ENCODE data around the gene TTLL5.

Gene TTLL5

DNA sequence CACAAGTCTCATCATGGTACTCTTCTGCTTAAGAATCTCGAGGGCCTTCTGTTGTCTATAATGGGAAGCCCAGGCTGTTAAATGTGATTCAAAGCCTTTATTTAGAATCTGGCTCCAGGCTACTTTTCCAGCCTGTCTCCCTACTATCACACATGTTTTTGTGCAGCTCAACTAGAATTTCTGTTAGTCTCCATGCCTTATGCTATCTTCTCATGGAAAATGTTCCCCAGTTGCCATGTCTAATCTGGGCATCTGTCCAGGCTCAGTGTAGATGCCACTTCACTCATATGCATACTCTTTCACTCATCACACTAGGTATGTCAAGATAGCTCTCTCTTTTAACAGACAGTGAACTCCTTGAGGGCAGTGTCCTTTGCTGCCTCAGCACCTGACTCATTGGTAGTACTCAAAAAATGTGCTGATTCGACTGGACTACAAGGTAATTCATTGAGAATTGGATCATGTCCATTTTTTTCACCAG, 145.3 kb downstream of the TTLL5 start:
- DNase-seq, result no peak

DNA sequence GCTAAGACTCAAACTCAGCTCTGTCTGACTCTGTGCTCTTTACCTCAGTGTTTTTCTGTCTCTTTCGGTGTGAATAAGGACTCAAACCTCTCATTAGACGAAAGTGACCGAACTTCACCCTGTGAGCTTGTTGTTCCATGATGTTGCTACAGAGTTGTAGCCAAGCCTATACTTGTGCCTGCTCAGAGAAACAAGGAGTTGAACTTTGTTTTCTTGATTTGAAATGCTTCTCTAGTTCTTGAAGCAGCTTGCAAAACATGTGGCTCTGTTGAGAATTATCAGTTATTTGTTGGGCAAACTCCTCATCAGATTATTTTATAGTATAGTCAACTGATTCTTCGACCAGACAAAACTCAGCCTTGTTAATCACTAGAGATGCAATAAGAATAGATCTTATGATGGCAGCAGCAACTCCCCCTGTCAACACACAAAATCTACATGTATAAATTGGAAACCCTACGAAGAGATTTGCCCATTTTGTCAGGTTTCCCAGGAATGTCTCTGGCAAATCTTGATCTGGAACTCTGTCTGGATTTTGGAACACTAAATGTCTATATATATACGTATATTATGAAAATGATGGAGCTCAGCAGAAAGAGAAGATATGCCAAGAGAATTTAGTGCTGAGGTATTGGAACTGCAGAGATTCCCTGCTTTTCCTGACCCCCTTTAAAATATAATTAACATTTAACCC, 146.8 kb downstream of the TTLL5 start:
- DNase-seq, result no peak

- no peak for DNase-seq
Observed at GRCh38 chr14:75811136-75811829, 150.2 kb downstream of the TTLL5 start.

DNA sequence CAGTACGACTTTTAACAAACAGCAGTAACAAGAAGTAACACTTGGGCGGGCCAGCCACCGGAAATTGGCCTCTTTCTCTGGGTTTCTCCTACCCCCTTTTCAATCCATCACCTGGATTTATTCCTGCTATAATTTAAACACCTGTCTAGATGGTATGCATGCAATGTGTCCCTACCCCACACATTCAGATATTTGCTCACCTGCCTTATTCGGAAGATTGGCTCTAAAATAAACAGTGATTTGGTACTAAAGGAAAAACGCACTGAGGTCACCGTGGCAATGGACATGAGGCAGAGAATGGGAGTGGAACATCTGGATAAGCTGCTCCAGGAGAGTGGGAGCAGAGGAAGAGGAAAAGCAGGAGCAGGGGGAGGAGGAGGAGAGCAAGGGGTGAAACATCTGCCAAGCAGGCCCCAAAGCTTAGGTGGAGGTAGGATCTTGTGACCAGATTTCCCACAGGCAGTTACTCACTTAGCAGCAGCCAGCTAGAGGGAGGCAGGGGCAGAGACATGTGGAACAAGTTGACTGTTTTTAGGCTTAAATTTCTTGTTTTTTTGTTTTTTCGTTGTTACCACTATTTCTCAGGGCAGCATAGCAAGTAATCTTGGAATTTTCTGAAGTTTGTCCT, 150.9 kb downstream of the TTLL5 start:
- DNase-seq, result no peak

DNA sequence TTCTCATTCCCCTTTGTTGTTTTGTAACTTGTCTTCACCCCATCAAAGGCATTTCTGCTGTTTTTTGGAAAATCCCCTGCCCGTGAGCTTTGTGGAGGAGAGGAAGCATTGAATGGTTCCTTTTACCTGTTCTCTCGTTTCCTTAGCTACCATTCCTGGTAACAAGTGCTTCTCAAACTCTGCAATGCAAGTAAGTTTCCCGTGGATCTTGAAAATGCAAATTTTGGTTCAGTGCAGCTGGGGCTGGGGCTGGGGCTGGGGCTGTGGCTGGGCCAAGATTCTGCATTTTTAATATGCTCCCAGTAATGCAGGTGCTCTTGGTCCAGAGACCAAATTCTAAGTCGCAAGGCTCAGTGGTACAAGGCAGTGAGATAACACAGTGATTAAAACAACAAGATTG, 151.6 kb downstream of the TTLL5 start:
- DNase-seq, result no peak

DNA sequence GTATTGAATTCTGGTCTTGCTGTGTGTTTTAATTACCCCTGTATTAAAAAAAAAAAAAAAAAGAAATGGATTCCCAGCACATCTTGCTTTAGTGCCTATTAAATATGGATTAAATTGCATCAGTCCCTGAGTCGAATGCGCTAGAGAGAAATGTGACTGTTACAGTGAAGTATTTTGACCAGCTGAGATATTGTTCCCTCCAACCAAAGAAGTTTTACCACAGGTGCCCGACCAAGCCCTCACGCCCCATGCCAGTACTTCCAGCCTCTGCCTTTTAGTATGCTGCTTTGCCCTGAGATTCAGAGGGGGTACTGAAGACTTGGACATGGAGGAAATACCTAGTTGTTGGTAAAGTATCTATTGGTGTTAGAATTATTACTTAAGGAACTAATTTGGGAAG, 159.7 kb downstream of the TTLL5 start:
- no peak for DNase-seq

GRCh38 chr14:75821831-75822521, 160.9 kb downstream of the TTLL5 start:
- DNase-seq, result no peak

GRCh38 chr14:75822522-75823141, 161.6 kb downstream of the TTLL5 start:
- no peak for DNase-seq

DNA sequence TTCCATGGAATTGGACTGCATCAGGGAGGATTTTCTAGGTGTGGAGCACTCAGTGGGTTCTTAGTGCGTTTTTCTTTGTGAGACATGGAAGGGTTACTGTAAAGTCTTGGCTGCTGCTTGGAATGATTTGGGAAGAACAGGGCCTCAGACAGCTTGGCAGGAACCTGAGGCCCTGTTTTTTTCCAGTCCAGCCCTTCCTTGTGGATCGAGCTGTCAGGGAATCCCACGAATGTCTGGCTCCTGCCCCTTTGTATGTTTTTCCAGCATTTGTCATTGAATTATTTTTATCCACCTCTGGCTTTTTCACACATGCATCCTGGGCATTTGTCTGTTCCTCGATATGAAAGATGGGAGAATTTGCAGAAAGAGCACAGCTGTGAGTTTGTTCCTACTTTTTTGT, 162.3 kb downstream of the TTLL5 start:
- DNase-seq, result no peak

- DNase-seq, result no peak
Observed at GRCh38 chr14:75824318-75824717, 163.3 kb downstream of the TTLL5 start.

GRCh38 chr14:75825147-75825592, 164.1 kb downstream of the TTLL5 start:
- no peak for DNase-seq

DNA sequence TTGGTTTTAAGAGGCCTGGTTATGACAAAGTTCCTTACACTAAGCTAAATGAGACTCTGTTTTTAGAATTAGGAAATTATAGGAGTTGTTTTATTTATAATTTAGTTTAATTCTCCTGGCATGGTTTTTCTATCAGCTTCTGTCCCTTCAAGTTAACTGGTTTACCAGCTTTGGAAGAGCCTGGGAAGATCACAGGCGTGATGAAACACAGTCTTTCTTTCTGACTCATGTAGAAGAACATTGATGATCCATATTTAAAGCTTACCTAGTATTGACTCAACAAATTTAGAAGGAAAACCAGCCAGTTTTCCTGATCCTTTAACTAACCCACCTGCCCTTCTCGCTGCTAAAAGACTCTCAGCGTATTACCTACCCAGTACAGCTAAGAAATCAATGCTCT, 165.6 kb downstream of the TTLL5 start:
- no peak for DNase-seq

GRCh38 chr14:75827331-75827730, 166.3 kb downstream of the TTLL5 start:
- no peak for DNase-seq

GRCh38 chr14:75829316-75829715, 168.3 kb downstream of the TTLL5 start:
- DNase-seq, result no peak

DNA sequence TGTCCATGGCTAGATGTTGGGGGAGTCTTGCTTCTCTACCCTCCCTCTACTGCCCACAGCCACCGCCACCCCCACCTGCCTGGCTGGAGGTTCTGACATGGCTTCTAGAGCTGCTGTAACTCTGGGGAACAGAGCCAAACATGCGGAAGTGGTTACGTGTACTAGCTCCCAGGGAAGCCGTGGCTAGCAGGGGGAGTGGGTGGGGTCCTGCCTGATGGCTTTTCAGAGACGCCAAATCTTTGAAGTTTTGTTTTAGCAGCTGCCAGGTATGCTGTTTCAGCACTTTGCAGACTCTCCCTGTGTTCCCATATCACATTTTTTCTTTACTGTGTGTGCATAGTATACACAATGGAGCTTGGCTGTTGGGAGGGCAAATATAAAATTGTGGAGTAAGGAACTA, 170.4 kb downstream of the TTLL5 start:
- no peak for DNase-seq

- DNase-seq, result no peak
Observed at GRCh38 chr14:75831952-75832351, 170.9 kb downstream of the TTLL5 start.

DNA sequence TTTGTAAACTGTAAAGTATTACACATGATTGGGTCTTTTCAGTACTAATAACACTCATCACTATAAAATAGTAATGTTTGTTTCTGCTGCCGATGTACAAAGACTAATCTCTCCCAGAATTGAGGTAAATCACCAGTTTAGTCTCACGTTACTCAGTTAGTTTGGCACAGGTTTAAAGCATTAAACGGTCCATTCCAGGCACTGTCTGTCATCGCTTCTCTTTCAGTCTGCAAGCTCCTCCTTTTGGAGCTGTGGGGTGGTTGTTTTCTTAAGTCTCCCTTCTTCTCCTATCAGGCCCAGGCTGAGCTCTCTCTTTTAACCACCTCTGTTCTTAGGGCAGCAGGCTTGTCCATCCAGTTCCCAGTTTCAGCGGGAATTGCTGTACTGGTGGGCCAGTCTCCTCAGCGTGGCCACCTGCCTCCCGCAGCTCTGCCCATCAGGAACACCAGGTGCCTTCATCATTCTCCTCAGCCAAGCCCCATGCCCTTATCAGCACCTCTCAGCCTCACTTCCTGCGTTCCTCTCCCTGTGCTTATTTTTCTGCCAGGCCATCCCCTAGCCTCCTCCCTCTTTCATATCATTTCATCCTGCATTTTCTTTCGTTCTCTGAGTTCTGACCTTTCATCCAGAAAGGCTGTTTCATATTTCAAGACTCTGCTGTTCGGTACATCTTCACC, 171.7 kb downstream of the TTLL5 start:
- DNase-seq, result no peak

- no peak for DNase-seq
Observed at GRCh38 chr14:75833326-75834020, 172.4 kb downstream of the TTLL5 start.

GRCh38 chr14:75835156-75835725, 174.2 kb downstream of the TTLL5 start:
- DNase-seq, result no peak

DNA sequence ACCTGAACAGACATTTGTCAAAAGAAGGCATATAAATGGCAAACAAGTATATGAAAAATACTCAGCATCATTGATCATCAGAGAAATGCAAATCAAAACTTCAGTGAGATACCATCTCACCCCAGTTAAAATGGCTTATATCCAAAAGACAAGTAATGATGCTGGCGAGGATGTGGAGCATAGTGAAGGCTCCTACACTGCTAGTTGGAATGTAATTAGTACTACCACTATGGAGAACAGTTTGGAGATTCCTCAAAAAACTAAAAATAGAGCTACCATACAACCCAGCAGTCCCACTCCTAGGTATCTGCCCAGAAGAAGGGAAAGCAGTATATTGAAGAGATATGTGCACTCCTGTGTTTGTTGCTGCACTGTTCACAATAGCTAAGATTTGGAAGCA, 174.7 kb downstream of the TTLL5 start:
- DNase-seq, result no peak

DNA sequence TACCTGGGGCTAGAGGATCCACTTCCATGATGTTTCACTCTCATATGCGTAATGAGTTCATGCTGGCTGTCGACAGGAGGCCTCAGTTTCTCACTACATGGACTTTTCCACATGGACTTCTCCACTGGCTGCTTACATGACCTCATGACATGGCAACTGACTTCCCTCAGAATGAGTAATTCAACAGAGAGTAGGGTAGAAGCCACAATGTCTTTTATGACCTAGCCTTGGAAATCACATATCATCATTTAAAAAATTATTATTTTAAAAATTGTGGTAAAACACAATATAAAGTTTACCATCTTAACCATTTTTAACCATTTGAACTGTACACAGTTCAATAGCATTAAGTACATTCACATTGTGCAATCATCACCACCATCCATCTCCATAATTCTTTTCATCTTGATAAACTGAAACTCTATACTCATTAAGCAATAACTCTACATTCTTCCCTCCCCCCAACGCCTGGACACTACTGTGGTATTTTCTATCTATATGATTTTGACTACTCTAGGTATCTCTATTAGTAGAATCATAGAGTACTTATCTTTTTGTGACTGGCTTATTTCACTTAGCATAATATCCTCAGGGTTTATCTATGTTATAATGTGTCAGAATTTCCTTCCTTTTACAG, 176.2 kb downstream of the TTLL5 start:
- no peak for DNase-seq

All from NCI-H1436 (cell line).